Hematopoietic multipotent progenitor cell treated with erythropoietin and hydrocortisone succinate and interleukin-3 and kit ligand, for 17 days (in vitro differentiated cells): ENCODE measurements around the gene SLC5A4.
"Not testable (repeated sequence)": the region's sequence is repeated elsewhere in the genome, so short reads cannot be mapped to it uniquely, and the experiment has no call there.

Experiments used
- DNase-seq: peaks from one replicate; pipeline ENCODE4 v3.0.0-alpha.2; 2015; ENCODE audit warnings: low spot score

The SLC5A4 gene

GRCh38 chr22:32199961-32200360, 55.2 kb downstream of the SLC5A4 start:
- no peak for DNase-seq

GRCh38 chr22:32199341-32199740, 55.8 kb downstream of the SLC5A4 start:
- DNase-seq: no peak

GRCh38 chr22:32197553-32198226, 57.5 kb downstream of the SLC5A4 start:
- not testable (repeated sequence) for DNase-seq

GRCh38 chr22:32195900-32196299, 59.2 kb downstream of the SLC5A4 start:
- DNase-seq: not testable (repeated sequence)

GRCh38 chr22:32193346-32193745, 61.8 kb downstream of the SLC5A4 start:
- not testable (repeated sequence) for DNase-seq

GRCh38 chr22:32191021-32191420, 64.1 kb downstream of the SLC5A4 start:
- DNase-seq: not testable (repeated sequence)

- no peak for DNase-seq
Measured at GRCh38 chr22:32185821-32186220, 69.3 kb downstream of the SLC5A4 start.

- DNase-seq: no peak
Measured at GRCh38 chr22:32183625-32184024, 71.5 kb downstream of the SLC5A4 start.

- no peak for DNase-seq
Measured at GRCh38 chr22:32181043-32181442, 74.1 kb downstream of the SLC5A4 start.

GRCh38 chr22:32177221-32177765, 77.9 kb downstream of the SLC5A4 start:
- DNase-seq: no peak

GRCh38 chr22:32175683-32176644, 79.2 kb downstream of the SLC5A4 start:
- no peak for DNase-seq

- no peak for DNase-seq
Measured at GRCh38 chr22:32175115-32175514, 80.0 kb downstream of the SLC5A4 start.
